ENCODE results near the gene SLC15A1.

- TF ChIP-seq, protein P1, sequence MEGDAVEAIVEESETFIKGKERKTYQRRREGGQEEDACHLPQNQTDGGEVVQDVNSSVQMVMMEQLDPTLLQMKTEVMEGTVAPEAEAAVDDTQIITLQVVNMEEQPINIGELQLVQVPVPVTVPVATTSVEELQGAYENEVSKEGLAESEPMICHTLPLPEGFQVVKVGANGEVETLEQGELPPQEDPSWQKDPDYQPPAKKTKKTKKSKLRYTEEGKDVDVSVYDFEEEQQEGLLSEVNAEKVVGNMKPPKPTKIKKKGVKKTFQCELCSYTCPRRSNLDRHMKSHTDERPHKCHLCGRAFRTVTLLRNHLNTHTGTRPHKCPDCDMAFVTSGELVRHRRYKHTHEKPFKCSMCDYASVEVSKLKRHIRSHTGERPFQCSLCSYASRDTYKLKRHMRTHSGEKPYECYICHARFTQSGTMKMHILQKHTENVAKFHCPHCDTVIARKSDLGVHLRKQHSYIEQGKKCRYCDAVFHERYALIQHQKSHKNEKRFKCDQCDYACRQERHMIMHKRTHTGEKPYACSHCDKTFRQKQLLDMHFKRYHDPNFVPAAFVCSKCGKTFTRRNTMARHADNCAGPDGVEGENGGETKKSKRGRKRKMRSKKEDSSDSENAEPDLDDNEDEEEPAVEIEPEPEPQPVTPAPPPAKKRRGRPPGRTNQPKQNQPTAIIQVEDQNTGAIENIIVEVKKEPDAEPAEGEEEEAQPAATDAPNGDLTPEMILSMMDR (IDR thresholded peaks at IDR 0.05 in 4 of 5, conservative IDR thresholded peaks at IDR 0.05 in 1 of 5): no peak
- no peak for TF ChIP-seq POLR2A (IDR thresholded peaks at IDR 0.05)
Measured at GRCh38 chr13:98719527-98720250, 32.8 kb downstream of the SLC15A1 start.

Data from gastrocnemius medialis (tissue), 4 donors.